GM12878 (cell line): ENCODE measurements around the gene CYS1.

Source experiments
- CTCF ChIP-seq, 3 experiments: IDR thresholded peaks in 2 of 3; conservative IDR thresholded peaks in 1 of 3; 2 replicates each; pipeline ENCODE4 v1.5.1; 2011; ENCODE audit warnings: low read depth in 3 of 3, low read length in 3 of 3, mild to moderate bottlenecking in 3 of 3, control low read depth in 2 of 3, moderate library complexity in 2 of 3, inconsistent platforms in 1 of 3, mixed read lengths in 1 of 3; ENCODE audit not compliant: control insufficient read depth in 2 of 3, insufficient read depth in 1 of 3; ENCODE audit errors: extremely low read depth in 1 of 3
- ETV6 ChIP-seq, 2 experiments: fragments of 450-650 bp in 1 of 2; IDR thresholded peaks in 1 of 2; conservative IDR thresholded peaks in 1 of 2; 2 replicates each; pipeline ENCODE4 v1.6.1; 2014; ENCODE audit warnings: antibody characterized with exemption in 1 of 2, borderline replicate concordance in 1 of 2, low read depth in 1 of 2, mild to moderate bottlenecking in 1 of 2, moderate library complexity in 1 of 2
- MXI1 ChIP-seq: fragments of 150-350 bp; IDR thresholded peaks from 2 replicates; pipeline ENCODE4 v1.6.1; 2011; ENCODE audit warnings: low read depth, mild to moderate bottlenecking, inconsistent platforms, low read length, improper control_type of control experiment
- NRF1 ChIP-seq: conservative IDR thresholded peaks from 2 replicates; pipeline ENCODE4 v1.6.1; 2011; ENCODE audit warnings: mild to moderate bottlenecking, low read depth, low read length, improper control_type of control experiment
- POLR2AphosphoS5 ChIP-seq: IDR thresholded peaks from 2 replicates; pipeline ENCODE4 v1.6.1; 2011; ENCODE audit warnings: mild to moderate bottlenecking, low read length, inconsistent platforms
- RCOR1 ChIP-seq: conservative IDR thresholded peaks from 2 replicates; pipeline ENCODE4 v1.6.1; 2012; ENCODE audit warnings: low read depth, low read length, improper control_type of control experiment

GRCh38 chr2:10019602-10020400 is 60.4 kb downstream of the CYS1 start:
- TF ChIP-seq RCOR1, result no peak
- no peak for TF ChIP-seq NRF1
- TF ChIP-seq MXI1, result no peak
- no peak for TF ChIP-seq CTCF (IDR thresholded peaks at IDR 0.05 in 2 of 3, conservative IDR thresholded peaks at IDR 0.05 in 1 of 3; ENCODE audit: control insufficient read depth in 2 of 3, extremely low read depth in 1 of 3, insufficient read depth in 1 of 3, low read depth in 3 of 3, low read length in 3 of 3)
- TF ChIP-seq POLR2AphosphoS5, result no peak
- TF ChIP-seq ETV6 (conservative IDR thresholded peaks at IDR 0.05 in 1 of 2, IDR thresholded peaks at IDR 0.05 in 1 of 2; ENCODE audit: borderline replicate concordance in 1 of 2, low read depth in 1 of 2), result no peak
